ENCODE results near the gene DHTKD1.
"Not testable (repeated sequence)": the region's sequence is repeated elsewhere in the genome, so short reads cannot be mapped to it uniquely, and the experiment has no call there.

DHTKD1 gene

DNA sequence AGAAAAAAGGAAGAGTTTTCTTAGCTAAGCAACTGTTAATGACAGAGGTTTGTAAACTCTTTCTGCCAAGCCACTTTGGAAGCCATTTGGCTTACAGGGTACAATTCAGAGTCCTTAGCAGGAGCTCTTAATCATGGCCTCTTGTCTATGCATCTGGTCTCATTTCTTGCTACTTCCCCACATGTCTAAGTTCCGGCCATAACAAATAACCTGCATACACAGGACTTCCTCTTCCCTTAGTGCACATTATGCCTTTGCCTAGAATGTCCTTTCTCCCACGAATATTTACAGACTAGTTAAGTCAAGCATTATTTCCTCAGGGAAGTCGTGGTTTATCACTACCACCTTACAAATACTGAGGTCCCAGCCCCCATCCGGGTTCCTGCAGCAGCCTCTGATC lies 17.5 kb upstream of the DHTKD1 start:
- Mint-ChIP-seq H3K27me3 (no peaks in the 10 kb centered on the region), H3K9me3 (peaks cover 2% of the 10 kb centered on the region), H3K36me3 (no peaks in the 10 kb centered on the region), H3K27ac (peak overlapping the region; percentile 96), H3K4me1 (peaks cover 66% of the 10 kb centered on the region), H3K4me3 (no peak overlapping the region)
- no peak for ATAC-seq

DNA sequence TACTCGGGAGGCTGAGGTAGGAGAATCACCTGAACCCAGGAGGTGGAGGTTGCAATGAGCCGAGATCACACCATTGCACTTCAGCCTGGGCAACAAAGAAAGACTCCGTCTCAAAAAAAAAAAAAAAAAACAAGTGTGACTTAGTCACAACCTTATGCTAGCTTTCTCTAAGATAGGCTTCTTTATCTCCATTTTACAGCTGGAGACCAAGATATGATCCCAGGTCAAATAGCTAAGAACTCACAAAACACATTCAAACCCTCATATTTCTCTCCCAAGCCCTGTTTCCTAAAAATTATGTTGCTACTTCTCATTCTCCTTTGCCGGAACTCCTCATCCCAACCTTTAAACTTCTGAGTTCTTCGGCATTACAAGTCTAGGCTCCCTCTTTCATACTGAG lies 13.0 kb upstream of the DHTKD1 start:
- Mint-ChIP-seq H3K9me3 (no peaks in the 10 kb centered on the region), H3K36me3 (no peaks in the 10 kb centered on the region), H3K4me1 (peaks cover 34% of the 10 kb centered on the region), H3K27ac (peak overlapping the region; percentile 36), H3K27me3 (no peaks in the 10 kb centered on the region), H3K4me3 (no peak overlapping the region)
- no peak for ATAC-seq

DNA sequence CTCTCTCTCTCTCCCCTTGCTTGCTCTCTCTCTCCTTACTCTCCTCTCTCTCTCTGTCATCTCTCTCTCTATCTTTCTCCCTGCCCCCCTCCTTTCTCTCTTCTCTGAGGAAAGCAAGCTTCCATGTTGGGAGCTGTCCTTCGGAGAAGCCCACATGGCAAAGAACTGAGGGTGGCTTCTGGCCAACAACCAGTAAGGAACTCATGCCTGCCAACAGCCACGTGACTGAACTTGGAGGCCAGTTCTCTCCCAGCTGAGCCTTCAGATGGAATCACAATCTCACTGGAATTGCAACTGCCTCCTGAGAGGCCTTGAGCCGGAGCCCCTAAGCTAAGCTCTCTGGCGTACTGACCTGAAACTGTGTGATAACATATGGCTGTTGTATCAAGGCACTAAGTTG lies 12.0 kb upstream of the DHTKD1 start:
- no peaks in the 10 kb centered on the region for H3K36me3 Mint-ChIP-seq
- H3K27ac Mint-ChIP-seq, result peak overlapping the region; percentile 36
- no peak for ATAC-seq
- no peaks in the 10 kb centered on the region for H3K27me3 Mint-ChIP-seq
- no peaks in the 10 kb centered on the region for H3K9me3 Mint-ChIP-seq
- peaks cover 24% of the 10 kb centered on the region for H3K4me1 Mint-ChIP-seq
- no peak overlapping the region for H3K4me3 Mint-ChIP-seq

DNA sequence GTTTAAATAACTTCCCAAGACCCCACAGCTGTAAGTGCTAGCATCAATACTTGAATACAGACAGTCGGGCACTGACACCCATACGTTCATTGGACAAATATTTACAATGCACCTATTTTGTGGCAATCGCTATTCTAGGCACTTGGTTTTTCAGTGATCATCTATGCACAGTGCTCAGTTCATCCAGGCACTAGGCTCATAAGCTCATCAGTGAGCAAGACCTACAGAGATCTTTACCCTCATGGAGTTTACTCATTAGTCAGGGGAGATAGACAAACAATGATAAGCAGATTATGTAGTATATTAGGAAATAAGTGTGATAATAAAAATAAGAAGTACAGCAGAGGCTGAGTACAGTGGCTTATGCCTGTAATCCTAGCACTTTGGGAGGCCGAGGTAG lies 7.6 kb upstream of the DHTKD1 start:
- Mint-ChIP-seq H3K9me3 (no peaks in the 10 kb centered on the region), H3K4me3 (no peak overlapping the region), H3K36me3 (no peaks in the 10 kb centered on the region), H3K27ac (no peak overlapping the region), H3K27me3 (no peaks in the 10 kb centered on the region), H3K4me1 (peaks cover 14% of the 10 kb centered on the region)
- no peak for ATAC-seq

DNA sequence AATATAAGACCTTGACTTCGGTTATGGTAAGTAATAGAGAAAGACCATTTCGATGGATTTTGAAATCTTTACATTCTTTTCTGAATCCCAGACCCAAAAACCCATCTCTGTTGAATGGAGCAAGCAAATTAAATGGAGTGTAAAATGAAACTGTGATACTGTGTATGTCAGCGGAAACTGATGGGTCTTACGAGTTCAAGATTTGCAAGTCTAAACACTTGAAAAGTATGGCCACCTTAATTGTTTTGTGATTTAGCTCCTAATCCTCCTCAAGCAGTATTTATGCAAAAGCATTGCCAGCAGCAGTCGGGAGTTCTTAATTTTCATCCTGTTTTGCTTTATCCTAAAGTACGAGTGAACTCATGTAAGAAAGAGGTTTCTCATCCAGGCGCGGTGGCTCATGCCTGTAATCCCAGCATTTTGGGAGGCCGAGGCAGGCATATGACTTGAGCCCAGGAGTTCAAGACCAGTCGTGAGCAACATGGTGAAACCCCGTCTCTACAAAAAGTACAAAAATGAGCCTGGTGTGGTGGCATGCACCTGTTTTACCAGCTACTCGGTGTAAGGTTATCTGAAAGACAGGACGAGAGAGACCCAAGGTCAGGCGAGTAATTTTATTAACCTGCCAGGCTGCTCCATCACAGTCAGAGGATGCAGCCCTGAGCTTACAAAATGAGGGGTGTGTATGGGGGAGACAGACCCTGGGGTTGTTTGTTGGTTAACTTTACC lies 5.8 kb upstream of the DHTKD1 start:
- H3K4me3 Mint-ChIP-seq, result peak overlapping the region; percentile 60
- peak; percentile 58 for ATAC-seq
- H3K4me1 Mint-ChIP-seq, result peaks cover 14% of the 10 kb centered on the region
- H3K27me3 Mint-ChIP-seq, result no peaks in the 10 kb centered on the region
- H3K9me3 Mint-ChIP-seq, result no peaks in the 10 kb centered on the region
- peak overlapping the region; percentile 85 for H3K27ac Mint-ChIP-seq
- no peaks in the 10 kb centered on the region for H3K36me3 Mint-ChIP-seq

DNA sequence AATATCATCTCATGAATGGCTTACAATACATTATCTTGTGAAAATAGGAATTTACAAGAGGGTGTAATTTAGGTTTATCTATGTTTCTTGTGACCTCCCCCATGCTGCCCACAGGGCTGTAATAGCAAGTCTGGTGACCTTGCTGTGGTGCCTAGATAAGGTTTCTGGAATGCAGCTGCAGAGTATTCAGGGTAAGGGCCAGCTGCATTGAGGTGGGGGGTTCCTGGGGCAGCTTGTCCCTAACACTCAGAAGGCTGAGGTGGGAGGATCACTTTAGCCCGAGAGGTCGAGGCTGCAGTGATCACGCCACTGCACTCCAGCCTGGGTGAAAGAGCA lies 5.3 kb upstream of the DHTKD1 start:
- Mint-ChIP-seq H3K27ac (peak overlapping the region; percentile 85), H3K4me1 (peaks cover 14% of the 10 kb centered on the region), H3K27me3 (no peaks in the 10 kb centered on the region), H3K36me3 (no peaks in the 10 kb centered on the region), H3K4me3 (no peak overlapping the region), H3K9me3 (no peaks in the 10 kb centered on the region)
- no peak for ATAC-seq

DNA sequence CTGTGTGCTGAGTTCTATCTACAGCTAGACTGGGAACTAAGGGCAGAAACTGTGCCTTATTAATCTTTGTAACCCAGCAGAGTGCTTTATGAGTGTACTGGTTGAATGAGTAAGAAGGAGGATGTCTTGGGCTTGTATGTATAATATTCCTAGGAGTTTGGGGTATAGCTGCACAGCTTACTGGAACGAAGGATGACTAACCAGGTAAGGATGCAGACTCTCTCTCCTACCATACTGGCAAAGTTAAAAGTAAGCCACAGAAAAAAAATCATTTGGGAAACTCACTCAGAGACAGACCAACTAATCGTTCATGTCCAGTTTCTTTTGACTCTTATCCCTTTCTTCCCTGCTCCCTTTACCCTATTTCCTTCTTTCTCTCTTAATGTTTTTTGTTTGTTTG lies 1.4 kb upstream of the DHTKD1 start:
- H3K27me3 Mint-ChIP-seq, result no peaks in the 10 kb centered on the region
- H3K4me3 Mint-ChIP-seq, result no peak overlapping the region
- H3K36me3 Mint-ChIP-seq, result peaks cover 5% of the 10 kb centered on the region
- H3K27ac Mint-ChIP-seq, result peak overlapping the region; percentile 80
- no peak for ATAC-seq
- H3K9me3 Mint-ChIP-seq, result no peaks in the 10 kb centered on the region
- H3K4me1 Mint-ChIP-seq, result peaks cover 34% of the 10 kb centered on the region

DNA sequence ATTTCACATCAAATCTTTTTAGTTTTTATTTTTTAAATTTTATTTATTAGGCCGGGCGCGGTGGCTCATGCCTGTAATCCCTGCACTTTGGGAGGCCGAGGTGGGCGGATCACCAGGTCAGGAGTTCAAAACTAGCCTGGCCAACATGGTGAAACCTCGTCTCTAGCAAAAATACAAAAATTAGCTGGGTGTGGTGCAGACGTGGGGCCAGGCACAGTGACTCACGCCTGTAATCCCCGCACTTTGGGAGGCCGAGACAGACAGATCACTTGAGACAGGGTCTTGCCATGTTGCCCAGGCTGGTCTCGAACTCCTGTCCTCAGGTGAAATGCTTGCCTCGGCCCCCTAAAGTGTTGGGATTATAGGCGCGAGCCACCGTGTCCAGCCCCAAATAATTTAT lies 2.7 kb downstream of the DHTKD1 start:
- H3K4me1 Mint-ChIP-seq, result peaks cover 47% of the 10 kb centered on the region
- H3K36me3 Mint-ChIP-seq, ATAC-seq, H3K27me3 Mint-ChIP-seq, H3K9me3 Mint-ChIP-seq, H3K4me3 Mint-ChIP-seq, H3K27ac Mint-ChIP-seq: not testable (repeated sequence)

DNA sequence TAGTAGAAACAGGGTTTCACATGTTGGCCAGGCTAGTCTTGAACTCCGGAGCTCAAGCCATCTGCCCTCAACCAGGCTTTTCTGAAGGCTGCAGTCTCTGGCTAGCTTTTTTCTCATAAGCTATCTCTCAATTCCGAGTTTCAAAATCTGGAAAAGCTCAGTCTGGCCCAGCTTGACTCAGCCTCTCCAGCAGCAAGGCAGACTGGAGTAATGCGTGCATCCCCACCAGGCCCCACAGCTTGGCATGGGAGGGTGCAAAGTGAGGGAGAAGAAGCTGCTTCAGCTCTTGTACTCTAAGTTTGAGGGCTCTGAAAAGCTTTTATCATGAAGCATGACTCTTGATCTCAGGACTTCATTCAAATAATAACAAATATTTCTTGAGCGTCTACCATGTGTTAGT lies 4.8 kb downstream of the DHTKD1 start:
- Mint-ChIP-seq H3K4me3 (peak overlapping the region; percentile 25), H3K4me1 (peaks cover 62% of the 10 kb centered on the region), H3K9me3 (no peaks in the 10 kb centered on the region), H3K36me3 (peaks cover 18% of the 10 kb centered on the region), H3K27ac (peak overlapping the region; percentile 92), H3K27me3 (no peaks in the 10 kb centered on the region)
- ATAC-seq, result no peak

DNA sequence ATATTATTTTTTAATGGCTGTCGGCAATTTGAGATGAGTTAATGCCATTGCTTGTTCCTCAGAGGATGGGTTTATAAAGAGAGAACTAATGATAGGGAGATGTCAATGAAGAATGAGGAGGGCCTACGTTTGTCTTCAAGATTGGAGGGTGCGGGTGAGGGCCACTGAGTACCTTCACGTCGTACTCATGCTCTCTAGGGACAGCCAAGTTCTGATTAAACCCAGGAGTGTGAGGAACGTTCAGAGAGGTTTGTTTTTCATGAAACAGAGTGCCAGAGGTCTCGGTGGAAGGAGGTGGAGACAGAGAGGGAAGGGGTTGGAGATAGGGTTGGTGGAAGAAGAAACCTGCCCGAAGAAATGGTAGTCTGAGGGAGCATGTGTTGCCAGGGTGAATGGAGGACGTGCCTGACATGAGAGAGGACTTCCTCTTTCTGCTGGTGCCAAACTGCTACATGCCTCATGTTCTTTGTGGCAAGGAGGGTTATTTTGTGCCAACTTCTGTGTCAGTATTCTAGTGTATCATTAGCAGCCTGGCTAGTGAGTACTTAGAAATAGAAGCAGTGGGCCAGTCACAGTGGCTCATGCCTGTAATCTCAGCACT lies 8.9 kb downstream of the DHTKD1 start:
- Mint-ChIP-seq H3K36me3 (peaks cover 37% of the 10 kb centered on the region), H3K27ac (peak overlapping the region; percentile 98), H3K4me1 (peaks cover 59% of the 10 kb centered on the region), H3K27me3 (no peaks in the 10 kb centered on the region), H3K4me3 (peak overlapping the region; percentile 21), H3K9me3 (no peaks in the 10 kb centered on the region)
- ATAC-seq, result peak; percentile 85

DNA sequence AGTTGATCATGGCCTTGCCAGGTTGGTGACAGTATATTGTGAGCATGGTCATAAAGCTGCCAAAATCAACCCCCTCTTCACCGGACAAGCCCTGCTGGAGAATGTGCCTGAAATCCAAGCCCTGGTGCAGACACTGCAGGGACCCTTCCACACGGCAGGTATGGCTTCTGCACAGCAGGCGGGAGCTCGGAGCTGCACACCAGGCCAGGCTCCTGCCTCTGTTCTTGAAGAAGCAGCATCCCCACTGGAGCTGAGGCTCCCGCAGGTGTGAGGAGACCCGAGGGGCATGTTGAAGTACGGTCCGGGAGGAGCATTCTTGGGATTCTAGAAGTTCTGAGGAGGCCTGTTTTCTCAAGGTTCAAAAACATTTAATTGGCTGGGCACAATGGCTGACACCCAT lies 12.7 kb downstream of the DHTKD1 start:
- Mint-ChIP-seq H3K27ac (peak overlapping the region; percentile 64), H3K4me1 (peaks cover 44% of the 10 kb centered on the region), H3K9me3 (no peaks in the 10 kb centered on the region), H3K4me3 (no peak overlapping the region), H3K36me3 (peaks cover 50% of the 10 kb centered on the region), H3K27me3 (no peaks in the 10 kb centered on the region)
- ATAC-seq, result no peak

DNA sequence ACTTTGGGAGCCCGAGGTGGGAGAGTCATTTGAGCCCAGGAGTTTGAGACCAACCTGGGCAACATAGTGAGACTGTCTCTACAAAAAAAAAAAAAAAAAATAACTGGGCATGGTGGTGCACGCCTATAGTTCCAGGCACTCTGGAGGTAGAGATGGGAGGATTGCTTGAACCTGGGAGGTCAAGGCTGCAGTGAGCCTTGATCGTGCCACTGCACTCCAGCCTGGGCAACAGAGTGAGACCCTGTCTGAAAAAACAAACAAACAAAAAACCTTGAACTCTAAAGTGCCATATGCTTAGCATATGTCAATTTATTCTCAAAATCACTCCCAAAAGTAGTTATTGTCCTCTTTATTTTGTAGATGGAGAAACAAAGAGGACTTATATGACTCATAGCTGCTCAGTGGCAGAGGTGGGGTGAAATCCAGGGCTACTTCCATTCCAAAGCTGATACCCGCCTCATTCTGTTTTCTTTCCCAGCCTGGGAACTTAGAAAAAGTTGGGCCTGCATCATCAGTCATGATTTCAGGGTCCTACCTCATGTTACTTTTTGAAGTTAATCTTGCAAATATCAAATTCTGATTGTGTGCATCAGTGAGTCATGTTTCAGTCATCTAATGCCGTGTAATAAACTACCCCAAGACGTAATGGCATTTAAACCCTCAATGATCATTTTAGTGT lies 13.3 kb downstream of the DHTKD1 start:
- Mint-ChIP-seq H3K27ac (peak overlapping the region; percentile 64), H3K9me3 (no peaks in the 10 kb centered on the region), H3K36me3 (peaks cover 50% of the 10 kb centered on the region), H3K27me3 (no peaks in the 10 kb centered on the region), H3K4me3 (no peak overlapping the region), H3K4me1 (peaks cover 44% of the 10 kb centered on the region)
- ATAC-seq, result no peak

DNA sequence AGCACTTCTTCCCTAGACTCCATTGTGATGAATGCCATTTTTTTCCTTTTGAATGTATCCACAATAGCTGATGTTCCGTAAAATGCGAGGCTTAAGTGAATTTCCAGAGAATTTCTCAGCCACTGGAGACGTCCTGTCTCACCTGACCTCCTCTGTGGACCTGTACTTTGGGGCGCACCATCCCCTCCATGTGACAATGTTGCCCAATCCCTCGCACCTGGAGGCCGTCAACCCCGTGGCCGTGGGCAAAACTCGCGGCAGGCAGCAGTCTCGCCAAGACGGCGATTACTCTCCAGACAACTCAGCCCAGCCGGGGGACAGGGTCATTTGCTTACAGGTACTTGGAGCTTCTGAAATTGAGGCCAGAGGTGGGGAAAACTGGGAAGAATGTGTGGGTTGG lies 20.2 kb downstream of the DHTKD1 start:
- peaks cover 64% of the 10 kb centered on the region for H3K36me3 Mint-ChIP-seq
- H3K4me1 Mint-ChIP-seq, result no peaks in the 10 kb centered on the region
- H3K9me3 Mint-ChIP-seq, result peaks cover 3% of the 10 kb centered on the region
- ATAC-seq, result no peak
- peak overlapping the region; percentile 62 for H3K27ac Mint-ChIP-seq
- H3K27me3 Mint-ChIP-seq, result no peaks in the 10 kb centered on the region
- no peak overlapping the region for H3K4me3 Mint-ChIP-seq

DNA sequence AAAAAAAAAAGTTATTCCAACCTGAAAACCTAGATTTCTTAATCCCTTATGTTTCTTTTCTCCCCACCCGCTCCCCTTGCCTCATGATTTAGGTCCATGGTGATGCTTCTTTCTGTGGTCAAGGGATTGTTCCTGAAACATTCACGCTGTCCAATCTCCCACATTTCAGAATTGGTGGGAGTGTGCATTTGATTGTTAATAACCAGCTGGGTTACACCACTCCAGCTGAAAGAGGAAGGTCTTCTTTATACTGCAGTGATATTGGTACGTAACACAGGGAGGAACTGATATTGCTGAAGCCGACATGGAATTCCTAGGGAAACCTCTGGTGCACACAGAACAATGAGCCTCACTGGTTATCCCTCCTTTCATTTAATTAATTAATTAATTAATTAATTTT lies 22.7 kb downstream of the DHTKD1 start:
- no peaks in the 10 kb centered on the region for H3K27me3 Mint-ChIP-seq
- no peak overlapping the region for H3K4me3 Mint-ChIP-seq
- peaks cover 3% of the 10 kb centered on the region for H3K9me3 Mint-ChIP-seq
- H3K27ac Mint-ChIP-seq, result no peak overlapping the region
- H3K36me3 Mint-ChIP-seq, result peaks cover 66% of the 10 kb centered on the region
- no peak for ATAC-seq
- H3K4me1 Mint-ChIP-seq, result no peaks in the 10 kb centered on the region

DNA sequence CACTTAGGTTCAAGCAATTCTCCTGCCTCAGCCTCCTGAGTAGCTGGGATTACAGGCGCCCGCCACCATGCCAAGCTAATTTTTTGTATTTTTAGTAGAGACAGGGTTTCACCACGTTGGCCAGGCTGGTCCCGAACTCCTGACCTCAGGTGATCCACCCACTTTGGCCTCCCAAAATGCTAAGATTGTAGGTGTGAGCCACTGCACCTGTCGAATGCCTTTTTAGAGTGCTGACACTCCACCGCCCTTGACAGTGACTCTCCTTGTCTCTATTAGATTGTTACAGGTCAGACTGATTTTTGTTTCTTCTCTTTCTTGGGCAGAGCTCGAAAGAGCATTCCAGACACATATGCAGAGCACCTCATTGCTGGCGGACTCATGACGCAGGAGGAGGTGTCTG lies 28.6 kb downstream of the DHTKD1 start:
- H3K4me3 Mint-ChIP-seq, H3K9me3 Mint-ChIP-seq, H3K4me1 Mint-ChIP-seq, ATAC-seq, H3K27me3 Mint-ChIP-seq, H3K27ac Mint-ChIP-seq: not testable (repeated sequence)
- peaks cover 58% of the 10 kb centered on the region for H3K36me3 Mint-ChIP-seq

DNA sequence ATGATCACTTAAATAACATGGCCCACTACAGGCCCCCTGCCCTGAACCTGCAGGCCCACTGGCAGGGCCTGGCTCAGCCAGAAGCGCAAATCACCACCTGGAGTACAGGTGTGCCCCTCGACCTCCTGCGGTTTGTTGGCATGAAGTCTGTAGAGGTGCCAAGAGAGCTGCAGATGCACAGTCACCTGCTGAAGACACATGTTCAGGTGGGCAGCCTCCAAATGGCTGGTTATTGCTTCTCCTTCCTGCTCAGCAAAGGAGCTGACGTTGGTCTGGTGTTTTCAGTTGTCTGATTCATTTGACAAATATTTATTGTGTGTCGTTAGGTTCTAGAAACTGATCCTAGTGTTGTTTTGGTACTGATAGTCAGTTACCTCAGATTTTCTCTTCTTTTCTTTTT lies 29.0 kb downstream of the DHTKD1 start:
- Mint-ChIP-seq H3K27ac (no peak overlapping the region), H3K4me1 (peaks cover 6% of the 10 kb centered on the region), H3K36me3 (peaks cover 54% of the 10 kb centered on the region), H3K27me3 (no peaks in the 10 kb centered on the region), H3K4me3 (no peak overlapping the region), H3K9me3 (no peaks in the 10 kb centered on the region)
- no peak for ATAC-seq

All from stimulated activated memory B cell treated with anti-CD40 and anti-IgM and Interleukin-4, amounts not matched to agents 10 μg/mL and 1 μg/mL and 100 μg/mL, for 72 hours (primary cell).